HEK293 (cell line): ENCODE measurements around the gene EDNRA.

ENCODE experiments used
- CTCF ChIA-PET: fragments of 350-600 bp; formaldehyde crosslinking; extraction: SDS; loops from one replicate; lab custom pipeline; 2021; ENCODE audit warnings: antibody characterized with exemption; lab: Yijun Ruan, JAX
- POLR2A ChIA-PET: fragments of 300-600 bp; formaldehyde crosslinking; extraction: SDS; loops from one replicate; lab custom pipeline; 2020; ENCODE audit warnings: antibody characterized with exemption, inconsistent platforms; lab: Yijun Ruan, JAX
- H3K27ac ChIP-seq: fragments of 200-500 bp; sonication (Bioruptor generic); 2 replicates; pipeline ENCODE4 v1.5.1; 2014; ENCODE audit warnings: low read depth, low read length, control low read depth, inconsistent platforms; ENCODE audit errors: extremely low read depth
- H3K36me3 ChIP-seq, 2 experiments: fragments of 200-500 bp in 1 of 2; sonication (Bioruptor generic) in 1 of 2; 1 replicate in 1 of 2; 2 replicates in 1 of 2; pipeline ENCODE4 v1.5.1; 2014 to 2017; ENCODE audit warnings: inconsistent platforms in 2 of 2, low read length in 2 of 2; ENCODE audit not compliant: control insufficient read depth in 2 of 2, insufficient read depth in 1 of 2
- H3K4me1 ChIP-seq: fragments of 200-500 bp; sonication (Bioruptor generic); 2 replicates; pipeline ENCODE4 v1.5.1; 2014; ENCODE audit warnings: mild to moderate bottlenecking, low read length, inconsistent platforms; ENCODE audit not compliant: control insufficient read depth, insufficient read depth
- H3K4me3 ChIP-seq: 2 replicates; pipeline ENCODE4 v1.5.1; 2011; ENCODE audit warnings: low read depth, mild to moderate bottlenecking, control low read depth, low read length, moderate library complexity
- H3K9me3 ChIP-seq: fragments of 200-500 bp; sonication (Bioruptor generic); 2 replicates; pipeline ENCODE4 v1.5.1; 2014; ENCODE audit warnings: low read depth, low read length, inconsistent platforms; ENCODE audit not compliant: control insufficient read depth, insufficient read depth
- MZF1 ChIP-seq: fragments of 450-650 bp; formaldehyde crosslinking; IDR thresholded peaks from 2 replicates; pipeline ENCODE4 v1.5.1; 2017; ENCODE audit warnings: missing biosample characterization, missing genetic modification characterization, borderline replicate concordance
- ZNF274 ChIP-seq, 2 experiments: fragments of 200-500 bp in 1 of 2; fragments of 450-650 bp in 1 of 2; sonication (Bioruptor generic) in 1 of 2; formaldehyde crosslinking in 1 of 2; IDR thresholded peaks; 2 replicates each; pipeline versions ENCODE4 v1.5.1 to v1.6.1; 2014 to 2016; ENCODE audit warnings: borderline replicate concordance in 1 of 2, inconsistent platforms in 1 of 2, low read length in 1 of 2, missing biosample characterization in 1 of 2, missing genetic modification characterization in 1 of 2
- ZNF544 ChIP-seq: fragments of 450-650 bp; formaldehyde crosslinking; IDR thresholded peaks from 2 replicates; pipeline ENCODE4 v1.5.0; 2017; ENCODE audit warnings: missing biosample characterization, missing genetic modification characterization
- ZNF585B ChIP-seq: fragments of 450-650 bp; formaldehyde crosslinking; IDR thresholded peaks from 2 replicates; pipeline ENCODE4 v1.5.1; 2016; ENCODE audit warnings: missing biosample characterization, missing genetic modification characterization
- ZNF596 ChIP-seq: fragments of 450-650 bp; IDR thresholded peaks from 2 replicates; pipeline ENCODE4 v1.5.0; 2018; ENCODE audit warnings: missing biosample characterization, mild to moderate bottlenecking, missing genetic modification characterization, moderate library complexity
- ZNF654 ChIP-seq: fragments of 450-650 bp; formaldehyde crosslinking; IDR thresholded peaks from 2 replicates; pipeline ENCODE4 v1.5.1; 2016; ENCODE audit warnings: low read depth, missing biosample characterization, missing genetic modification characterization
- ZNF837 ChIP-seq: fragments of 450-650 bp; formaldehyde crosslinking; IDR thresholded peaks from 2 replicates; pipeline ENCODE4 v1.5.1; 2016; ENCODE audit warnings: missing biosample characterization, missing genetic modification characterization
- TF ChIP-seq, protein P1 (sequence below): fragments of 450-650 bp; formaldehyde crosslinking; IDR thresholded peaks from 2 replicates; pipeline ENCODE4 v1.5.1; 2016; ENCODE audit warnings: missing biosample characterization, missing genetic modification characterization
- TF ChIP-seq, protein P2 (sequence below): fragments of 450-650 bp; formaldehyde crosslinking; optimal IDR thresholded peaks from 2 replicates; pipeline ENCODE3; 2016; ENCODE audit warnings: missing biosample characterization, mild to moderate bottlenecking, missing genetic modification characterization
- TF ChIP-seq, protein P3 (sequence below): fragments of 450-650 bp; formaldehyde crosslinking; IDR thresholded peaks from 2 replicates; pipeline ENCODE4 v1.5.1; 2016; ENCODE audit warnings: missing biosample characterization, missing genetic modification characterization, low read depth
- TF ChIP-seq, protein P4 (sequence below): fragments of 450-650 bp; IDR thresholded peaks from 2 replicates; pipeline ENCODE4 v1.5.1; 2018; ENCODE audit warnings: missing biosample characterization, mild to moderate bottlenecking, missing genetic modification characterization
- TF ChIP-seq, protein P5 (sequence below): fragments of 450-650 bp; formaldehyde crosslinking; IDR thresholded peaks from 2 replicates; pipeline ENCODE4 v1.5.1; 2016; ENCODE audit warnings: missing biosample characterization, missing genetic modification characterization
- TF ChIP-seq, protein P6 (sequence below): fragments of 450-650 bp; formaldehyde crosslinking; IDR thresholded peaks from 2 replicates; pipeline ENCODE4 v1.5.1; 2017; ENCODE audit warnings: missing biosample characterization, missing genetic modification characterization

Gene EDNRA

GRCh38 chr4:147586637-147587036 lies 105.7 kb downstream of the EDNRA start:
- Histone ChIP-seq H3K9me3 (no peaks in the 10 kb centered on the region), H3K27ac (no peak overlapping the region), H3K4me1 (no peaks in the 10 kb centered on the region), H3K4me3 (no peak overlapping the region), H3K36me3 (no peaks in the 10 kb centered on the region)
- ChIA-PET POLR2A (no interaction called here), CTCF (interaction anchor here (0.7 to 1.6 kb wide), 6 partner anchors 10 to 568 kb away, joined by 3 to 6 read pairs (median 4); no protein-coding TSS in a partner anchor)
- no peak for TF ChIP-seq MZF1 (tag by site-specific recombination)
- TF ChIP-seq, protein P1, sequence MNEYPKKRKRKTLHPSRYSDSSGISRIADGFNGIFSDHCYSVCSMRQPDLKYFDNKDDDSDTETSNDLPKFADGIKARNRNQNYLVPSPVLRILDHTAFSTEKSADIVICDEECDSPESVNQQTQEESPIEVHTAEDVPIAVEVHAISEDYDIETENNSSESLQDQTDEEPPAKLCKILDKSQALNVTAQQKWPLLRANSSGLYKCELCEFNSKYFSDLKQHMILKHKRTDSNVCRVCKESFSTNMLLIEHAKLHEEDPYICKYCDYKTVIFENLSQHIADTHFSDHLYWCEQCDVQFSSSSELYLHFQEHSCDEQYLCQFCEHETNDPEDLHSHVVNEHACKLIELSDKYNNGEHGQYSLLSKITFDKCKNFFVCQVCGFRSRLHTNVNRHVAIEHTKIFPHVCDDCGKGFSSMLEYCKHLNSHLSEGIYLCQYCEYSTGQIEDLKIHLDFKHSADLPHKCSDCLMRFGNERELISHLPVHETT = no peak
- no peak for TF ChIP-seq ZNF274 (IDR thresholded peaks at IDR 0.05; ENCODE audit: low read length)
- no peak for TF ChIP-seq ZNF274 (tag by site-specific recombination; IDR thresholded peaks at IDR 0.05; ENCODE audit: borderline replicate concordance)
- TF ChIP-seq, protein P2, sequence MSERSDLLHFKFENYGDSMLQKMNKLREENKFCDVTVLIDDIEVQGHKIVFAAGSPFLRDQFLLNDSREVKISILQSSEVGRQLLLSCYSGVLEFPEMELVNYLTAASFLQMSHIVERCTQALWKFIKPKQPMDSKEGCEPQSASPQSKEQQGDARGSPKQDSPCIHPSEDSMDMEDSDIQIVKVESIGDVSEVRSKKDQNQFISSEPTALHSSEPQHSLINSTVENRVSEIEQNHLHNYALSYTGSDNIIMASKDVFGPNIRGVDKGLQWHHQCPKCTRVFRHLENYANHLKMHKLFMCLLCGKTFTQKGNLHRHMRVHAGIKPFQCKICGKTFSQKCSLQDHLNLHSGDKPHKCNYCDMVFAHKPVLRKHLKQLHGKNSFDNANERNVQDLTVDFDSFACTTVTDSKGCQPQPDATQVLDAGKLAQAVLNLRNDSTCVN (tag by site-specific recombination) = no peak
- TF ChIP-seq, protein P3, sequence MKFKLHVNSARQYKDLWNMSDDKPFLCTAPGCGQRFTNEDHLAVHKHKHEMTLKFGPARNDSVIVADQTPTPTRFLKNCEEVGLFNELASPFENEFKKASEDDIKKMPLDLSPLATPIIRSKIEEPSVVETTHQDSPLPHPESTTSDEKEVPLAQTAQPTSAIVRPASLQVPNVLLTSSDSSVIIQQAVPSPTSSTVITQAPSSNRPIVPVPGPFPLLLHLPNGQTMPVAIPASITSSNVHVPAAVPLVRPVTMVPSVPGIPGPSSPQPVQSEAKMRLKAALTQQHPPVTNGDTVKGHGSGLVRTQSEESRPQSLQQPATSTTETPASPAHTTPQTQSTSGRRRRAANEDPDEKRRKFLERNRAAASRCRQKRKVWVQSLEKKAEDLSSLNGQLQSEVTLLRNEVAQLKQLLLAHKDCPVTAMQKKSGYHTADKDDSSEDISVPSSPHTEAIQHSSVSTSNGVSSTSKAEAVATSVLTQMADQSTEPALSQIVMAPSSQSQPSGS (tag by site-specific recombination) = no peak
- TF ChIP-seq, protein P4, sequence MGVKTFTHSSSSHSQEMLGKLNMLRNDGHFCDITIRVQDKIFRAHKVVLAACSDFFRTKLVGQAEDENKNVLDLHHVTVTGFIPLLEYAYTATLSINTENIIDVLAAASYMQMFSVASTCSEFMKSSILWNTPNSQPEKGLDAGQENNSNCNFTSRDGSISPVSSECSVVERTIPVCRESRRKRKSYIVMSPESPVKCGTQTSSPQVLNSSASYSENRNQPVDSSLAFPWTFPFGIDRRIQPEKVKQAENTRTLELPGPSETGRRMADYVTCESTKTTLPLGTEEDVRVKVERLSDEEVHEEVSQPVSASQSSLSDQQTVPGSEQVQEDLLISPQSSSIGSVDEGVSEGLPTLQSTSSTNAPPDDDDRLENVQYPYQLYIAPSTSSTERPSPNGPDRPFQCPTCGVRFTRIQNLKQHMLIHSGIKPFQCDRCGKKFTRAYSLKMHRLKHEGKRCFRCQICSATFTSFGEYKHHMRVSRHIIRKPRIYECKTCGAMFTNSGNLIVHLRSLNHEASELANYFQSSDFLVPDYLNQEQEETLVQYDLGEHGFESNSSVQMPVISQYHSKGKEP (tag by site-specific recombination) = no peak
- no peak for TF ChIP-seq ZNF544
- TF ChIP-seq, protein P5, sequence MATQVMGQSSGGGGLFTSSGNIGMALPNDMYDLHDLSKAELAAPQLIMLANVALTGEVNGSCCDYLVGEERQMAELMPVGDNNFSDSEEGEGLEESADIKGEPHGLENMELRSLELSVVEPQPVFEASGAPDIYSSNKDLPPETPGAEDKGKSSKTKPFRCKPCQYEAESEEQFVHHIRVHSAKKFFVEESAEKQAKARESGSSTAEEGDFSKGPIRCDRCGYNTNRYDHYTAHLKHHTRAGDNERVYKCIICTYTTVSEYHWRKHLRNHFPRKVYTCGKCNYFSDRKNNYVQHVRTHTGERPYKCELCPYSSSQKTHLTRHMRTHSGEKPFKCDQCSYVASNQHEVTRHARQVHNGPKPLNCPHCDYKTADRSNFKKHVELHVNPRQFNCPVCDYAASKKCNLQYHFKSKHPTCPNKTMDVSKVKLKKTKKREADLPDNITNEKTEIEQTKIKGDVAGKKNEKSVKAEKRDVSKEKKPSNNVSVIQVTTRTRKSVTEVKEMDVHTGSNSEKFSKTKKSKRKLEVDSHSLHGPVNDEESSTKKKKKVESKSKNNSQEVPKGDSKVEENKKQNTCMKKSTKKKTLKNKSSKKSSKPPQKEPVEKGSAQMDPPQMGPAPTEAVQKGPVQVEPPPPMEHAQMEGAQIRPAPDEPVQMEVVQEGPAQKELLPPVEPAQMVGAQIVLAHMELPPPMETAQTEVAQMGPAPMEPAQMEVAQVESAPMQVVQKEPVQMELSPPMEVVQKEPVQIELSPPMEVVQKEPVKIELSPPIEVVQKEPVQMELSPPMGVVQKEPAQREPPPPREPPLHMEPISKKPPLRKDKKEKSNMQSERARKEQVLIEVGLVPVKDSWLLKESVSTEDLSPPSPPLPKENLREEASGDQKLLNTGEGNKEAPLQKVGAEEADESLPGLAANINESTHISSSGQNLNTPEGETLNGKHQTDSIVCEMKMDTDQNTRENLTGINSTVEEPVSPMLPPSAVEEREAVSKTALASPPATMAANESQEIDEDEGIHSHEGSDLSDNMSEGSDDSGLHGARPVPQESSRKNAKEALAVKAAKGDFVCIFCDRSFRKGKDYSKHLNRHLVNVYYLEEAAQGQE (tag by site-specific recombination) = no peak
- TF ChIP-seq, protein P6, sequence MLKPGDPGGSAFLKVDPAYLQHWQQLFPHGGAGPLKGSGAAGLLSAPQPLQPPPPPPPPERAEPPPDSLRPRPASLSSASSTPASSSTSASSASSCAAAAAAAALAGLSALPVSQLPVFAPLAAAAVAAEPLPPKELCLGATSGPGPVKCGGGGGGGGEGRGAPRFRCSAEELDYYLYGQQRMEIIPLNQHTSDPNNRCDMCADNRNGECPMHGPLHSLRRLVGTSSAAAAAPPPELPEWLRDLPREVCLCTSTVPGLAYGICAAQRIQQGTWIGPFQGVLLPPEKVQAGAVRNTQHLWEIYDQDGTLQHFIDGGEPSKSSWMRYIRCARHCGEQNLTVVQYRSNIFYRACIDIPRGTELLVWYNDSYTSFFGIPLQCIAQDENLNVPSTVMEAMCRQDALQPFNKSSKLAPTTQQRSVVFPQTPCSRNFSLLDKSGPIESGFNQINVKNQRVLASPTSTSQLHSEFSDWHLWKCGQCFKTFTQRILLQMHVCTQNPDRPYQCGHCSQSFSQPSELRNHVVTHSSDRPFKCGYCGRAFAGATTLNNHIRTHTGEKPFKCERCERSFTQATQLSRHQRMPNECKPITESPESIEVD (tag by site-specific recombination) = no peak
- TF ChIP-seq ZNF654 (tag by site-specific recombination) = no peak
- no peak for TF ChIP-seq ZNF585B (tag by site-specific recombination)
- TF ChIP-seq ZNF837 = no peak
- TF ChIP-seq ZNF596 (tag by site-specific recombination) = no peak
